GM21390 (cell line): ENCODE results near the gene PRKAR2A.

Experiments used
- ATAC-seq: cut with Tn5 transposase; IDR thresholded peaks from one replicate; pipeline ENCODE4 v1.9.1; 2021; ENCODE audit not compliant: unreplicated experiment

The PRKAR2A gene

GRCh38 chr3:48847504-48848423 is at the start of gene PRKAR2A:
Gene PRKAR2A (minus strand): TSS chr3:48847874. CDS start chr3:48847596, 278 bp downstream.
- peak; percentile 83 for ATAC-seq

- no peak for ATAC-seq
Observed at GRCh38 chr3:48896936-48897335, 49.3 kb upstream of the PRKAR2A start.

- no peak for ATAC-seq
Observed at GRCh38 chr3:48894516-48894915, 46.8 kb upstream of the PRKAR2A start.

- no peak for ATAC-seq
Observed at GRCh38 chr3:48891606-48892005, 43.9 kb upstream of the PRKAR2A start.

GRCh38 chr3:48885753-48886152 is 38.1 kb upstream of the PRKAR2A start:
- no peak for ATAC-seq

- no peak for ATAC-seq
Observed at GRCh38 chr3:48881652-48882114, 34.0 kb upstream of the PRKAR2A start.

GRCh38 chr3:48881006-48881405 is 33.3 kb upstream of the PRKAR2A start:
- ATAC-seq, result no peak

GRCh38 chr3:48879994-48880377 is 32.3 kb upstream of the PRKAR2A start:
- ATAC-seq, result no peak

GRCh38 chr3:48879307-48879993 is 31.8 kb upstream of the PRKAR2A start:
- ATAC-seq, result no peak

- no peak for ATAC-seq
Observed at GRCh38 chr3:48877671-48878070, 30.0 kb upstream of the PRKAR2A start.

- no peak for ATAC-seq
Observed at GRCh38 chr3:48863122-48863521, 15.4 kb upstream of the PRKAR2A start.

- ATAC-seq, result no peak
Observed at GRCh38 chr3:48859206-48859605, 11.5 kb upstream of the PRKAR2A start.

- ATAC-seq, result no peak
Observed at GRCh38 chr3:48858709-48859108, 11.0 kb upstream of the PRKAR2A start.

GRCh38 chr3:48857641-48858040 is 10.0 kb upstream of the PRKAR2A start:
- ATAC-seq, result no peak

- no peak for ATAC-seq
Observed at GRCh38 chr3:48856469-48856868, 8.8 kb upstream of the PRKAR2A start.

GRCh38 chr3:48855681-48856447 is 8.2 kb upstream of the PRKAR2A start:
- no peak for ATAC-seq

- no peak for ATAC-seq
Observed at GRCh38 chr3:48852151-48852550, 4.5 kb upstream of the PRKAR2A start.

- no peak for ATAC-seq
Observed at GRCh38 chr3:48851407-48851806, 3.7 kb upstream of the PRKAR2A start.

GRCh38 chr3:48848816-48849515 is 1.3 kb upstream of the PRKAR2A start:
- no peak for ATAC-seq

GRCh38 chr3:48847053-48847503 is 596 bp downstream of the PRKAR2A start:
- ATAC-seq, result peak; percentile 44

- no peak for ATAC-seq
Observed at GRCh38 chr3:48845170-48845569, 2.5 kb downstream of the PRKAR2A start.
